Activated CD8-positive, alpha-beta memory T cell treated with anti-CD3 and anti-CD28 coated beads, Interleukin-2, amount 10 ng/mL, durations not matched to agents 7 days and 5 days (primary cell): ENCODE results near the gene TRAK1. TPM values are rescaled to one million over a fixed set of nuclear protein-coding genes. Genes with fewer than 3 reads are reported as not detected.

Experiments
- ATAC-seq: fragments of 150-1000 bp; cut with Tn5 transposase; one replicate; pipeline ENCODE4 v1.10.0; 2021; ENCODE audit warnings: moderate library complexity
- CTCF ChIA-PET: fragments of 350-600 bp; sonication (Branson Sonifier 250); formaldehyde crosslinking; loops from one replicate; lab custom pipeline; 2021; ENCODE audit warnings: antibody characterized with exemption; lab: Charles Lee
- DNase-seq: peaks from one replicate; pipeline ENCODE4 v3.0.0-alpha.2; 2020
- H3K27ac Mint-ChIP-seq: one replicate; pipeline ENCODE4 v1.8.0; 2021; ENCODE audit warnings: mild to moderate bottlenecking, mixed read lengths
- H3K27me3 Mint-ChIP-seq: one replicate; pipeline ENCODE4 v1.8.0; 2021; ENCODE audit warnings: mixed read lengths
- H3K36me3 Mint-ChIP-seq: one replicate; pipeline ENCODE4 v1.8.0; 2021; ENCODE audit warnings: mild to moderate bottlenecking, mixed read lengths
- H3K4me1 Mint-ChIP-seq: one replicate; pipeline ENCODE4 v1.8.0; 2021; ENCODE audit warnings: mixed read lengths
- H3K4me3 Mint-ChIP-seq: one replicate; pipeline ENCODE4 v1.8.0; 2021; ENCODE audit warnings: mild to moderate bottlenecking, moderate library complexity, mixed read lengths
- H3K9me3 Mint-ChIP-seq: one replicate; pipeline ENCODE4 v1.8.0; 2022; ENCODE audit warnings: low read depth, mixed read lengths
- total RNA-seq, 2 experiments: library from RNA; stranded (reverse); gene quantifications; one replicate each; pipeline ENCODE4 v1.2.3, GENCODE V29; 2021

The TRAK1 gene
- total RNA-seq, 2 experiments from 2014 or later: 27.3 to 31.1 TPM

DNA sequence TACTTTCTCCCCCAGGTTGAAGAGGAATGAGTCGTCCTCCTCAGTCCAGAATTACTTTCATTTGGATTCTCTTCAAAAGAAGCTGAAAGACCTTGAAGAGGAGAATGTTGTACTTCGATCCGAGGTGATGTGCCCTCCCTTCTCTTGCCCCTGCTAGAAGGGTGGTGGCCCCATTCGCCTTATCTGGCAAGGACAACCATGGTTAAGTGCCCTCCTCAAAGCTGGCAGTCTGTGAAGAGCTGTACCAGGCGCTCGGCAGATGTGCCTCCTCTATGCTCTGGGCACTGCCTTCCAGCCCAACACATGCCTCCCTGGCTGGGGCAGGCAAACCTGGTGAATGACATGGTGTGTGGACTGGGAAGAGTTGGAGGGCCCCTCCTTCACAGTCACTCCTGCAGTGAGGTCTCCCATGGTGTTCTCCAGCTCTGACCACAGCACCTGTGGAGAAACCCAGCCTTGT lies 97.9 kb downstream of the TRAK1 start:
- H3K36me3 Mint-ChIP-seq: peaks cover 7% of the 10 kb centered on the region
- H3K27me3 Mint-ChIP-seq: no peaks in the 10 kb centered on the region
- H3K4me1 Mint-ChIP-seq: peaks cover 29% of the 10 kb centered on the region
- H3K4me3 Mint-ChIP-seq: no peak overlapping the region
- H3K9me3 Mint-ChIP-seq: no peaks in the 10 kb centered on the region
- CTCF ChIA-PET: interaction anchor here (1.5 to 5.1 kb wide), 5 partner anchors 10 to 71 kb away, joined by 6 to 82 read pairs (median 21); no protein-coding TSS in a partner anchor
- no peak overlapping the region for H3K27ac Mint-ChIP-seq
- no peak for DNase-seq
- no peak for ATAC-seq

DNA sequence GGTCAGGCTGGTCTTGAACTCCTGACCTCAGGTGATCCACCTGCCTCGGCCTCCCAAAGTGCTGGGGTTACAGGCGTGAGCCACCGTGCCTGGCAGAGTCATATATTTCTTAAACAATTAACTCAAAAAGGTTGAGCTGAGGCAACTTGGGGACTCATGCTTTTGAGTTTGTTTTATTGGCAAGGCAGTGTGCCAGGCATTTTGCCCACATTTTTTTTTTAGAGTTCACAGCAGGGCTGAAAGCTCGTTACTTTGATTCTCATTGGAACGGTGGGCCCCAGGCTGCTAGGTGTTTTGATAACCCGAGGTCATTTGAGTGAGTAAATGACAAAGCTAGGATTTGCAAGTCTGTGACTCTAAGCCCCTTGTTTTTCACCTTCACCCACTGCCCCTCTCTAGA lies 98.6 kb downstream of the TRAK1 start:
- Mint-ChIP-seq H3K27ac (no peak overlapping the region), H3K4me3 (no peak overlapping the region), H3K9me3 (no peaks in the 10 kb centered on the region), H3K4me1 (peaks cover 32% of the 10 kb centered on the region), H3K27me3 (no peaks in the 10 kb centered on the region), H3K36me3 (peaks cover 7% of the 10 kb centered on the region)
- DNase-seq: no peak
- no peak for ATAC-seq
- CTCF ChIA-PET: interaction anchor here (1.5 to 5.1 kb wide), 8 partner anchors 7 to 175 kb away, joined by 5 to 82 read pairs (median 16); no protein-coding TSS in a partner anchor

DNA sequence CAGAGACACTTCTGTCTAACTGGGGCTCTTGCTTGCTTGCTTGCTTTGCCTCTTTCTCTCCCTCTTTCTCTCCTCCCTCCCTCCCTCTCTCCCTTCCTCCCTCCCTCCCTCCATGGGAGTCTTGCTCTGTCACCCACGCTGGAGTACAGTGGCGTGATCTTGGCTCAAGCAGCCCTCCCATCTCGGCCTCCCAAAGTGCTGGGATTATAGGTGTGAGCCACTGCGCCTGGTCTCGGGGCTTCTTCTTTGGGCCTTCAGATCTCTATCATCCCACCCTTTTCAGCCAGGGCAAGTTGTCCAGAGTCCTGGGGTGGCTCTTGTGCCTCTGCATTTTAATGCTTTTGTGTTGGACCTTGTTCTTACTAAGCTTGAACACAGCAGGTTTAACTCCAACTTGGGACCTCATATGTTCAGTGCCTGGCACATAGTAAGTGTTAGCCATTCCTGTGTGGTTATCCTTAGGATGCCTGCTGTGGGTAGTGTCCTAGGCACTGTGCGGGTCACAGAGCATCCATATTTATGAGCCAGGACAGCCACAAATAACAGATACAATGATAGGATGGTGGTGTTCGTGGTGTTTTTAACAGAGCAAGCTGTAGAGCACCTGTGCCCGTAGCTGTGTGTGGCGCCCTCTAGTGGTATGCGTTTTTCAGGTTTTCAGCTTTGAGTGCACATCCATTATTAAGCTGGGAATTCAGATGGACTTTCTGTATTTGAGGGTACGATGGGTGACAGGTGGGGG lies 99.7 kb downstream of the TRAK1 start:
- Mint-ChIP-seq H3K9me3 (no peaks in the 10 kb centered on the region), H3K36me3 (peaks cover 8% of the 10 kb centered on the region), H3K4me1 (peaks cover 42% of the 10 kb centered on the region), H3K27me3 (no peaks in the 10 kb centered on the region), H3K4me3 (no peak overlapping the region), H3K27ac (no peak overlapping the region)
- CTCF ChIA-PET: interaction anchor here (0.5 to 5.1 kb wide), 40 partner anchors 8 to 793 kb away, joined by 3 to 82 read pairs (median 5); no protein-coding TSS in a partner anchor
- ATAC-seq: peak; percentile 74
- DNase-seq: peak; percentile 75

DNA sequence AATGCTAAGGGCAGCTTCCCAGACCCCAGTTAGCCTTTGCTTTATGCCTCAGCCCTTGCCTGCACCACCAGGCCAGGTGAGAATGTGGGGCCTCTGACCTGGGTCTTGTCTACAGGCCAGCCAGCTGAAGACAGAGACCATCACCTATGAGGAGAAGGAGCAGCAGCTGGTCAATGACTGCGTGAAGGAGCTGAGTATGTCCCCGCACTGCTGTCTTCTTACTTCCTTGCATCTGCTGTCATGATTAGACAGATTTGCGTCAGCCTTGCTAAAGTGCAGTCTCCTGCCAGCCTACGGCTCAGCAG lies 100.2 kb downstream of the TRAK1 start:
- no peaks in the 10 kb centered on the region for H3K9me3 Mint-ChIP-seq
- no peaks in the 10 kb centered on the region for H3K27me3 Mint-ChIP-seq
- peaks cover 45% of the 10 kb centered on the region for H3K4me1 Mint-ChIP-seq
- H3K36me3 Mint-ChIP-seq: peaks cover 9% of the 10 kb centered on the region
- ATAC-seq (peak; percentile 34), DNase-seq (no peak)
- H3K27ac Mint-ChIP-seq: no peak overlapping the region
- no peak overlapping the region for H3K4me3 Mint-ChIP-seq
- CTCF ChIA-PET: interaction anchor here (0.5 to 5.1 kb wide), 39 partner anchors 9 to 793 kb away, joined by 3 to 82 read pairs (median 5); no protein-coding TSS in a partner anchor

DNA sequence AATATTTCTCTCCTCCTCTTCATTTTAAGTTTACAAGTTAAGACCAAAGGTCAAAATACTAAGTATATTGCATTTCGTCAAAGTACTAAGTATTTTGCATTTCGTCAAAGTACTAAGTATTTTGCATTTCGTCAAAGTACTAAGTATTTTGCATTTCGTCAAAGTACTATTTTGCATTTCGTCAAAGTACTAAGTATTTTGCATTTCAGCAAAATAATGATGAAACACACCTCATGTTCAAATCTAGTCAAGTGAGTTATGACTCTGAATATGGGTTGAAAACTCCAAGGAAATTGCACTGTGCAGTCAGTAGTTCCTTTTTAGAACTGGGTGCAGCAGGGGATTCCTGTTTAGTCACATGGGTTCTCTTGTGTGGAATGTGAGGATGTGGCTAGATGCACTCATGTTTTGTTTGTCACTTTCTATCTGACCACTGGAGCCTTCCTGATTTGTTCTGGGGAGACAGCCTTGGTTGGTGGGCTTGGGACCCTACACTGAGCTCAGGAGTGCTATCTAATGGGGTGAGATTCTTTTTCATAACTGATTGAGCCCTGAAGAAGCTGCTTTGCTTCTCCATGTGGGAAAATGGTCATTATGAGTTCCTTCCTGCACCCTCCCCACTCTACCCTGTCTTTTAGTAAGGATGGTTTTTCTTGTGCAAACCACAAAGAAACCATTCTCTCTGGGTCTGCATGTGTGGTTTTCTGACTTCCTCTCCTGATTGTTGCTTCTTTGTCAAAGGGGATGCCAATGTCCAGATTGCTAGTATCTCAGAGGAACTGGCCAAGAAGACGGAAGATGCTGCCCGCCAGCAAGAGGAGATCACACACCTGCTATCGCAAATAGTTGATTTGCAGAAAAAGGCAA lies 101.4 kb downstream of the TRAK1 start:
- peak overlapping the region; percentile 22 for H3K27ac Mint-ChIP-seq
- peaks cover 11% of the 10 kb centered on the region for H3K36me3 Mint-ChIP-seq
- ATAC-seq (peak; percentile 41), DNase-seq (no peak)
- H3K4me3 Mint-ChIP-seq: no peak overlapping the region
- CTCF ChIA-PET: interaction anchor here (0.9 to 5.1 kb wide), 11 partner anchors 11 to 194 kb away, joined by 3 to 82 read pairs (median 7); no protein-coding TSS in a partner anchor
- peaks cover 45% of the 10 kb centered on the region for H3K4me1 Mint-ChIP-seq
- no peaks in the 10 kb centered on the region for H3K27me3 Mint-ChIP-seq
- no peaks in the 10 kb centered on the region for H3K9me3 Mint-ChIP-seq

DNA sequence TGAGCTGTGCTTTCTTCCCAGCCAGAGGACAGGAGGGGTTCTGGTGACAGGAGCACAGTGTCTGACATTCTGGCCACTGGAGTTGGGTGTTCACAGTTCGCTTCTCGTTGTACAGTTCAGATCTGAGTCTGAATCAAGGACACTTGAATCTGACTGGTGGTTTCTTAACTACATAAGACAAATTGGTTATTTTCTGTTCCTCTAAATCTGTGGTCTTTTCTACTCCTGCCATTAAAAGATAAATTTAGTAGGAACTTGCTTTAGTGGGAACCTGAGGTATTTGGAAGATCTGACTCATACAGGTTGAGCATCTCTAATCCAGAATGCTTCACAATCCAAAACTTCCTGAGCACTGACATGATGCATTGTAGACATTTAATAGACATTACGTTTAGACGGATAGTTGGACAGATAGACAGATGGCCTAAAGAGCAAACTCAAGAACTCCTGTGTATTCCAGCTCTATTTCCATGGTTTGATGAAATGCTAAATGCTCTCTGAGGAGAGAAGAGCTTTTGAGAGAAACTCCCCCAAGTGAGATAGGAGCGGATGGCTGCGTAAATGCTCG lies 103.9 kb downstream of the TRAK1 start:
- Mint-ChIP-seq H3K27me3 (no peaks in the 10 kb centered on the region), H3K27ac (no peak overlapping the region), H3K4me3 (no peak overlapping the region), H3K4me1 (peaks cover 45% of the 10 kb centered on the region), H3K36me3 (peaks cover 15% of the 10 kb centered on the region), H3K9me3 (no peaks in the 10 kb centered on the region)
- no peak for ATAC-seq
- CTCF ChIA-PET: interaction anchor here (1.0 to 1.5 kb wide), 3 partner anchors 34 to 77 kb away, joined by 3 read pairs; no protein-coding TSS in a partner anchor
- no peak for DNase-seq

DNA sequence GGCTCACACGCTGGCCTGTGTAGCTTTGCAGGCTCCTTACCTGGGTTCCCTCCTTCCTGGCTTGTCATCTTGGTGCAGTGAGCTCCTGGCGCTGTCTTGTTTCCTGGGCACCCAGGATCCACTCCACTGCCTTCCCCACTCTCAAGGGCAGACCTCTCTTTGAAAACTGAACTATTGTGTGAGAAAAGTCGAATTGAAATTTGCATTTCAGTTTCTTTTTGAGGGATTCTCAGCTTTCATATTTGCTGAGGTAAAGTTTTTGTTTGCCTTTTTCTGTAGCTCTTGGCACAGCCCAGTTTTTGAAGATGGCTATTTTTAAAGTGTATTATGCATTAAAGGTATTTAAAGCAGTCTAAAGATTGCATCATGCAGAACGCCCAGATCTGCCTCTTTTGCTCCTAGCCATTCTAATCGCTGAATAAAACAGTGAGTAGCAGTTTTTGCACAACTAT lies 104.7 kb downstream of the TRAK1 start:
- ATAC-seq (no peak), DNase-seq (no peak)
- Mint-ChIP-seq H3K9me3 (no peaks in the 10 kb centered on the region), H3K27me3 (no peaks in the 10 kb centered on the region), H3K4me1 (peaks cover 44% of the 10 kb centered on the region), H3K27ac (peak overlapping the region; percentile 9), H3K36me3 (peaks cover 20% of the 10 kb centered on the region), H3K4me3 (no peak overlapping the region)
- CTCF ChIA-PET: interaction anchor here (1.0 kb wide), 1 partner anchor 78 kb away, joined by 3 read pairs; no protein-coding TSS in a partner anchor

DNA sequence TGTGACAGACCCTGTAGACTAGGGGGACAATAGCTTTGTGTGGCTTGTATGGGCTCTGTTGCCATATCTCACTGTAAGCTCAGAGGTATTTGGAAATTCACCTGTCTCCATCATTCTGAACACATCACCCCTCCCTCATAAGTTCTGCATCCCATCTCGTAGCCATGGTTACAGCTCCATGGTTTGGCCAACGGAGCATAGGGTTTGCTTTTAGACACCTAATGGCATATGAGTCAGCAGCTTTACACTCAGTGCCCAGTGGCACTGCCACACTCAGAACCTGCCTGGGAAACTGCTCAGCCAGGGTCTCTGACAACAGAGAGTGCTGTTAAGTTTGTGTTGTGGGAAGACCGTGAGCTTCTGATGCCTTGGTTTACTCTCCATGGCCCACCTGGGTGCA lies 107.6 kb downstream of the TRAK1 start:
- H3K4me1 Mint-ChIP-seq: peaks cover 17% of the 10 kb centered on the region
- H3K9me3 Mint-ChIP-seq: no peaks in the 10 kb centered on the region
- CTCF ChIA-PET: interaction anchor here (1.3 kb wide), 1 partner anchor 9 kb away, joined by 6 read pairs; no protein-coding TSS in a partner anchor
- no peak overlapping the region for H3K4me3 Mint-ChIP-seq
- peaks cover 23% of the 10 kb centered on the region for H3K36me3 Mint-ChIP-seq
- no peak overlapping the region for H3K27ac Mint-ChIP-seq
- ATAC-seq (no peak), DNase-seq (no peak)
- H3K27me3 Mint-ChIP-seq: no peaks in the 10 kb centered on the region

DNA sequence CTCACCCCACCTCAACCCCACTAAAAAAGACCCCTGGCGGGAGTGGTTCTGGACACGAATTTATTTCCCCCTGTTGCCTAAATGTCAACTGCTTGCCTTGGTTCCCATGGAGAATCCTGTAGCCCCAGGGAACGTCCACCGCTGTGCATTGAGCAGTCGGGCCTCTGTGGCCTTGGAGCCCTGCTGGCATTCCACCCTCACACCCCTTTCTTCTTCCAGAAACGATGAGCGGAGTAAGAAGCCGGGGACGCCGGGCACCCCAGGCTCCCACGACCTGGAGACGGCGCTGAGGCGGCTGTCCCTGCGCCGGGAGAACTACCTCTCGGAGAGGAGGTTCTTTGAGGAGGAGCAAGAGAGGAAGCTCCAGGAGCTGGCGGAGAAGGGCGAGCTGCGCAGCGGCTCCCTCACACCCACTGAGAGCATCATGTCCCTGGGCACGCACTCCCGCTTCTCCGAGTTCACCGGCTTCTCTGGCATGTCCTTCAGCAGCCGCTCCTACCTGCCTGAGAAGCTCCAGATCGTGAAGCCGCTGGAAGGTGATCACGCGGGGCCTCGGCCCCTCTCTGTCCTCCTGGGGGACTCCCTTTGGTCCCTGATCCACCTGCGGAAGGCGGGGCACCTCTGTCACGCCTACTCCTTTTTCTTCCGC lies 111.2 kb downstream of the TRAK1 start:
- DNase-seq (no peak), ATAC-seq (no peak)
- Mint-ChIP-seq H3K4me3 (no peak overlapping the region), H3K27ac (no peak overlapping the region), H3K9me3 (no peaks in the 10 kb centered on the region), H3K27me3 (no peaks in the 10 kb centered on the region), H3K4me1 (peaks cover 5% of the 10 kb centered on the region), H3K36me3 (peaks cover 18% of the 10 kb centered on the region)
- CTCF ChIA-PET: interaction anchor here (2.0 kb wide), 1 partner anchor 11 kb away, joined by 6 read pairs; no protein-coding TSS in a partner anchor

DNA sequence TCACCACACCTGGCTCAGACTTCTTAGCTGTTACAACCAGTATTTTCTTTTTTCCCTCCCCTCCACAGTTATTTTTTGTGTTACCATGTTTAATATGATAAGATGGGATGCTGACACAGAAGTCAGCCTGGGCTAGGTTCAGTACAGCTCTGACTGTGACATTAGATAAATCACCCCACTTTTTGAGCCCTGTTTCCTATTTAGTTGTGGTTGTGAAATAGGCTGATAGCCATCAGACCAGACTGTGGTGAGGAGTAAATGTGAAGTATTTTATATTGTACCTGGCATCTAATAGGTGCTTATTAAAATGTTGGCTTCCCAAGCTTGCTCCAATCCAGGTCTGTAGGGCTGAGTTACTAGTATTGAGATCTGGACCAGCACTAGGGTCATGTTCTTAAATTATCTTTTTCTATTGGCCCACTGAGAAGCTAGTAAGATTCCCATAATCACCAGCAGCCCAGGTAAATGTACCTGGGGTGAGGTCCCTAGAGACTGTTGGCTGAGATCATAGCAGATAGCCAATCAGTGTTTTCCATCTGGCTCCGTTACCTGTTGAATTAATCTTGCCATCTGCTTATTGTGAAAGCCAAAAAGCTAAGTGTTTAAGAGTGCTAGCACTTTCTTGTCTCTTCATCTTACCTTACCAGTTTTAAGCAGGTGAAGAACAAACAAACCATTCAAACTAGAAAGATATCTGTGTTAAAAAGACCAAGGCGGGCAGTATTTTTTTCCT lies 113.9 kb downstream of the TRAK1 start:
- H3K36me3 Mint-ChIP-seq: peaks cover 18% of the 10 kb centered on the region
- no peak overlapping the region for H3K4me3 Mint-ChIP-seq
- CTCF ChIA-PET: interaction anchor here (1.1 to 1.5 kb wide), 3 partner anchors 12 to 342 kb away, joined by 3 to 7 read pairs (median 3); no protein-coding TSS in a partner anchor
- H3K4me1 Mint-ChIP-seq: peaks cover 5% of the 10 kb centered on the region
- H3K27ac Mint-ChIP-seq: no peak overlapping the region
- no peak for ATAC-seq
- no peak for DNase-seq
- H3K27me3 Mint-ChIP-seq: no peaks in the 10 kb centered on the region
- no peaks in the 10 kb centered on the region for H3K9me3 Mint-ChIP-seq

DNA sequence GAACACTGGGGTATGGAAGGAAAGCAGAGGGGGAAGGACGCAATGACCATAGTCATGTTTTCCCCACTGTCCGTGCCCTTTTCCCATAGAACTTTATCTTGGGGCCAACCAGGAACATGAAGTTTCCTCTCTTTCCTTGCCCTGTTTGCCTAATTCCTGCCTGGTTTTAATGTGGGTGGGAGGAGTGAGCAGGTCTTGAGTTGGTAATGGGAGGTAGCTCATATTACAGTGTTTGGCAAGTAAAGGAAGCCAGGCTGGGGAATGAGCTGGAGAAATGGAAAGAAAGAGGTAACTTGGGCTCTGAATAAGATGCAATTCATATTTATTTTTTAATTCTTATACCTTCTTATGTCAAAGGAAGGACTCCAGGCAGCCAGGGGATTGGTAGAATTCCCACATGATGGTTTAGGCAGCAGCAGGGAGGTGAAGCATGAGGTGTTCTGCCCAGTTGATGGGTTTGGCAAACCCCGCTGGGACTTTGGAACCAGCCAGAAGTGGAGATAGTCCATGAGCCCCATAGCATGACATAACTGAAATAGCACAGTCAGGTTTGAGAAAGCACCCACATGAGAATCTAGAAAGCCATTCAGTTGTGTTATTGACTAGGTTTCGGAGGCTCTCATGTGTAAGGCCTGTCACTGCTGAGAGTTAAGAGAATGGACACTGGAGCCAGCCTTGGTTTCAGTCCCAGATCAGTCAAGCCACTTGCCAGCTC lies 114.8 kb downstream of the TRAK1 start:
- peaks cover 15% of the 10 kb centered on the region for H3K36me3 Mint-ChIP-seq
- H3K27ac Mint-ChIP-seq: no peak overlapping the region
- H3K4me1 Mint-ChIP-seq: peaks cover 5% of the 10 kb centered on the region
- H3K9me3 Mint-ChIP-seq: no peaks in the 10 kb centered on the region
- no peak overlapping the region for H3K4me3 Mint-ChIP-seq
- ATAC-seq: no peak
- DNase-seq: no peak
- H3K27me3 Mint-ChIP-seq: no peaks in the 10 kb centered on the region
- CTCF ChIA-PET: interaction anchor here (1.1 to 1.2 kb wide), 2 partner anchors 15 to 341 kb away, joined by 3 to 7 read pairs; no protein-coding TSS in a partner anchor
